ENCODE results near the gene COX6A1.
"Not testable (repeated sequence)": the region's sequence is repeated elsewhere in the genome, so short reads cannot be mapped to it uniquely, and the experiment has no call there.

COX6A1 gene

DNA sequence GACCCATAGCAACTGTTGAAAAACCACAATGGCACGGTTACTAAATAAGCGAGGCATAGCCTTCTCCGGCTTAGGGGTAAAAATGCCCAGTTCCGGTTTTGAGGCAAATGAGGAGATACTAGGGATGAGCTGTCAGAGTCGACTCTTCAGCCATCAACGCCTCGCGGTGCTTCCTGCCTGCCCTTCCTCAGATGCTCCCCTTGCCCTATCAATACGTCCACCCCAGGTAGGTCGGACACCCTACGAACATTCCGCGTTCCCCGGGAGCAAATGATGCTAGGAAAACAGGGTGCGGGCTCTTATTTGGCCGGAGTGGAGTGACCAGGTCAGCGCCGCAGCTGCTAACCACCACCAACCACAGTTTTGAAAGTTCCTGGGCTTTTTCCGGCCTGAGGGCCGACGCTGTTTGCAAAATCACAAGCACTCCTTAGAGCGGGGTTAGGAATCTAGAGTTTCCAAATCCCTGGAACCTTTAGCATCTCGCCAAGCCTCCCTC, 30.5 kb downstream of the COX6A1 start:
- no peak for DNase-seq (ENCODE audit: low read depth)

DNA sequence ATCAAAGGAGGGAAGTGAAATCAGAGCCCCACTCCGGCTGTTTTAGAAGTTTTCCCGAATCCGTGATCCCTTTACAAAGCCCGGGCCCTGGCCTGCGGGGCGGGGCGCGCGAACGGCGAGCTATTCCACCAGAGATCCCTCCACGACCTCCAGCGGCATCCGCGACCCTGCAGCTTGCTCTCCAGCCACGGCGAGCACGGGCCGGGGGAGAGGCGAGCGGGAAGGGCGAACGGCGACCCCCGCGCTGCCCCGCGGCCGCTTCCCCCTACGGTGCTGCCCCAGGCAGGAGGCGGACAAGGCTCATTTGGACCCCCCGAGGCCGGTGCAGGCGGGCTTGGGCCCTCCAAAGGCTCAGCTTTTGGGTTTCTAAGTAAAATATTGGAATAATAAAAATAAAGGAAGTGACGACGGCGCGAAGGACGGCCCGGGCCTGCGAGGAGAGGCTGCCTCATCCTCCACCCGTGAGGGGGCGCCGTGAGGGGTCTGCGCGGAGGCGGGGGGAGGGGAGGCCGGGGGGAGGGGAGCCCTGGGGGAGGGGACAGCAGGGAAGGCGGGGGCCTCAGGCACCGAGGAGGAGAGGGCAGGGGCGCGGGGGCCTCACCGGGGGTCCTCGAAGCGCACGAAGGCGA, 31.0 kb downstream of the COX6A1 start:
- peak; percentile 34 for DNase-seq (ENCODE audit: low read depth)

DNA sequence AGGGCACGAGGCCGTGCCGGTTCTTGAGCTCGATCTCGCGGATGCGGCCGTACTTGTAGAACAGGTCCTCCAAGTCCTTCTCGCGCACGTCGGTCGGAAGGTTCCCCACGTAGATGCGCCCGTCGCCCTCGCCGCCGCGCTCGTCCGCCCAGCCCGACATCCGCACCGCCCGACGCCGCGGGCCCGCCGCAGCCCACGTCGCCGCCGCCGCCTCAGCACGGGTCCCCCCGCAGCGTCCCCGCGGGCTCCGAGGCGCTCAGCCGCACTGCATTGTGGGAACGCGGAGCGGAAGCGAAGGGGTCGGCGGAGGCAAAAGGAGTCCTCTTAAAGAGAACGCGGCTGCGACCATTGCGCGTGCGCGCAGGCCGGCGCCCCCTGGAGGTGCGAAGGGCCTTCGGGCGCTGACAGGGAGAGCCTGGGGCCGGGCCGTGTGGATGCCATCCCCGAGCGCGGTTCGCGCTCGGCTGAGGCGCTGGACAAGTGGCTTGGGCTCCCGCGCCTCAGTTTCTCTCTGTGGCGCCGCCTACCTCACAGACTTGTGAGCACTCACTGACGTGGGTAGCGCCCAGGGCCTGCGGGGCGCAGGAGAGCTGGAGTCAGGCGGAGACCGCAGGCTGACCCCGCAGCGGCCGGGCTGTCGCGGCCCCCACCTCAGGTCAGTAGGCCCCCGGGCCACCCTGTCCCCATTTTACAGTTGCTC, 31.7 kb downstream of the COX6A1 start, which contains the start of gene SRSF9:
Gene SRSF9 (minus strand): TSS at position 299 of the 700 bp plus-strand sequence. CDS start 139 bp downstream, at position 160.
- peak; percentile 96 for DNase-seq (ENCODE audit: low read depth)

DNA sequence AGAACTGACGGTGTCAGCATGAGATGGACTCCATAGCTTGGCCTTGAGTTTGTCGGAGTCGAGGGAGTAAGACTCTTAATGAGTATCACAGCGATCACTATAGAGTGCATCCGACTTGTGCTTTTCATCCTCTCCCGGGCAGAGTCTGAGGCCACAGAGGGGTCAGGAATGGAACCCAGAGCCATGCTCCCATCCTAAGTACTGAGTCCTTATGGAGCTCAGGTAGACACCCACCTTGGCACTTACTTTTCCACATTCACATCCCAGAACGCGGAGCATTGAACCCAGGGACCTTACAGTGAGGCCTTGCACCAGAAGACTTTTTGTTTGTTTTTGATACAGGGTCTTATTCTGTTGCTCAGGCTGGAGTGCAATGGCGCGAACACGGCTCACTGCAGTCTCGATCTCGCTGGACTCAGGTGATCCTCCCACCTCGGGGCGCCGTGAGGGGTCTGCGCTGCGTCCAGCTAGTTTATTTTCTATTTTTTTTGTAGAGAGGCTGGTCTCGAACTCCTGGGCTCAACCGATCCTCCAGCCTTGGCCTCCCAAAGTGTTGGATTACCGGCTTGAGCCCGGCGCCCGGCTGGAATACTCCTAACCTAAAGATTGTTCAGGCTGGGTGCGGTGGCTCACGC, 32.4 kb downstream of the COX6A1 start:
- DNase-seq (ENCODE audit: low read depth), result no peak

DNA sequence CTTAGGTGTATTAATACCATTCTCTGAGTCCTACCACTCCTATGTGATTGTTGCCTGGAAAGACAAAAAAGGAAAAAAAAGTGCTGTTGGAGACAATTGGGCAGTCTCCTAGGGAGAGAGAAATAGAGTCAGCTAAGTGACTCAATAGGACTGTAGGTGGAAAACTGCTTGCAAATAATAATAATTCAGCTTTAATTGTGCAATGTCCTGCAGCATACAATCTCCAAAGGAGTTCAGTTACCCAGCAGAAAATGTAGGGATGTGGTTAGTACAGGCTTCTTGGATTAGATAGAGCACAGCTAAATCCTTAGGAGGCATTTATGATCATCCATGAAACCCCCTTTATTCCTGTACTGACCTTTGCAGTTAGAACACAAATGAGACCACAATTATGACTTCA, 34.6 kb downstream of the COX6A1 start:
- no peak for DNase-seq (ENCODE audit: low read depth)

DNA sequence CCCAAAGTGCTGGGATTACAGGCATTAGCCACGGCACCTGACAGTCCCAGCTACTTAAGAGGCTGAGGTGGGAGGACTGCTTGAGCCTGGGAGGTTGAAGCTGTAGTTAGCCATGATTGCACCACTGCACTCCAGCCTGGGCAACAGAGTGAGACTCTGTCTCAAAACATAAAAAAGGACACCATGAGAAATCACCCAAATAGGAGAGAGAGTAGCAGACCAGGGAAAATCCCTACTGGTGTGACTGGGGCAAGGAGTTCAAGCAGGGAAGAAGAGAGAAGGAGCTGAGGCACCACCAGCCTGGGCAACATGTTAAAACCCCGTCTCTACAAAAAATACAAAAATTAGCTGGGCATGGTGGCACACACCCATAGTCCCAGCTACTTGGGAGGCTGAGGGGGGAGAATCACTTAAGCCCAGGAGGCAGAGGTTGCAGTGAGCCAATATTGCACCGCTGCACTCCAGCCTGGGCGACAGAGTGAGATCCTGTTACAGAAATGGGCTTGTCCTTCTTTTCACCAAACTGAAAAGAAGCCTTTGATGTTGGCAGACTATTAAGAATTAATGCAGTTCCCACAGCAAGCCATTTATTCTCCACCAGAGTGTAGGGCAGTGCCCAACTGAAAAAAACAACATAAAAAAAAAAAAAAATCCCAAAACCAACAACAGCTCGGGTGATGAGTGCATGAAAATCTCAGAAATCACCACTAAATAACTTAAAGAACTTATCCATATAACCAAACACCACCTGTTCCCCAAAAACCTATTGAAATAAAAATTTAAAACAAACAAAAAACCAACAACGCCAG, 36.1 kb downstream of the COX6A1 start:
- DNase-seq (ENCODE audit: low read depth), result no peak

DNA sequence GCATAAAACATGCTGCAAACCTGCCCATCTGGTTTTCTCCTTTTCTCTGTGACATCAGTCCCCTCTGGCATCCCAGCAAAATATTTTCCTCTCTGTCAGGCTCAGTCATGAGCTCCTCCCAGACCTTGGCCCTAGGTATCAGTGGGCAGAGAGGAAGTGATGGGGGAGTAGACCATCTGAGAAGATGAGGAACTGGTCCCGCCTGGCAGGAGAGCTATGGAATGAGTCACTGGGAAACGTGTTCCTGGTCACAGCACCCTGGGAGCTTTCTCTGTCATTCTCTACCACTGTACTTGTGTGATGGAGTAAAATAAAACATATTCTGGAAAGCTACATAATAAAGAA, 36.7 kb downstream of the COX6A1 start:
- DNase-seq (ENCODE audit: low read depth), result no peak

DNA sequence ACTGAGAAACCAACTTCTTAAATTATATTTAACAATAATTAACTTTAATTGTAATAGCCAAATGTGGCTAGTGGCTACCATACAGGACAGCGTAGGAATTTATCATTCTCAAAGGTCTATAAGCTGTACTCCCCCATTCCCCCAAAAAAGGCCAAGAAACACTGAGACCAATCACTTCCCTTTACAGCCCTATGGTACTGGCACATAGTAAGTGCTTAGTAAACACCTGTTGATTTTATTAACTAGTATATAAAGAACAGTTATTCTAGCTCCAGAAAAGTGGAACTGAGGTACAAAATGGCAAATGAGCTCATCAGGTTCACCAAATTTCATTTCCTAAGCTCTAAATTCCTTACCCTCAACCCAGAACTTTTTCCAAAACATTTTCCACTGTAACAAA, 37.7 kb downstream of the COX6A1 start:
- no peak for DNase-seq (ENCODE audit: low read depth)

DNA sequence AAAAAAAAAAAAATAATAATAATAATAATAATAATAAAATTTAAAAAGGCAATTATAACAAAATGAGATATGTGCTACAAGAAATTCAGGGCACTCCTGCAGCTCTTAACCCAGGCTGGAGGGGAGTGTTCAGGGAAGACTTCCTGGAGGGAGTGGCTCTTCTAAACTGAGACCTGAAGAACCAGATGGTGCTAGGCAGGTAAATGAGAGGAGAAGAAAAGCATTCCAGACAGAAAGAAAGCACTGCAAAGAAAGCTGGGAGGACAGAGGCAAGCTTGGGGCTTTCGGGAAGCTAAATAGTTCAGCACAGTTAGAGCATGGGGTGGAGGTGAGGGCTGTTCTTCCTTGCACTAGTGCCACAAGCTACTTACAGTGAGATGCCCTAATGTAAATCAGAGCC, 41.5 kb downstream of the COX6A1 start:
- no peak for DNase-seq (ENCODE audit: low read depth)

DNA sequence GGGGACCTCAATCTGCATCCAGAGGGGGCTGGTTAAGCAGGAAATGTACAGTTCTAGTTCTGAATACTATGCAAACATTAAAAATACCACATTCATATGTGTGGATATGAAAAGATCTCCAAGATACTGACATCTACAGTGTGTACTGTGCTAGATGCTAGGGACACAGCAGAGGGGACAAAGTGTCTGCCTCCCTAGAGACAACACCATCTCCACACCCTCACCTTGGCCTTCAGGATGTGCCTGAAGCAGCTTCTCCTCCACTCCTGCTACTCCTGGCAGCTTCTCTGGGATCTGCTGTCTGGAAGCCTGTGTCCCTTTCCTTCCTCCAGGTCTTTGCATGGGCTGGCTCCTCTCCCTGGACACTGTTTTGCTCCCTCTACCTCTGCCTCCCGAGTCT, 42.3 kb downstream of the COX6A1 start:
- no peak for DNase-seq (ENCODE audit: low read depth)

DNA sequence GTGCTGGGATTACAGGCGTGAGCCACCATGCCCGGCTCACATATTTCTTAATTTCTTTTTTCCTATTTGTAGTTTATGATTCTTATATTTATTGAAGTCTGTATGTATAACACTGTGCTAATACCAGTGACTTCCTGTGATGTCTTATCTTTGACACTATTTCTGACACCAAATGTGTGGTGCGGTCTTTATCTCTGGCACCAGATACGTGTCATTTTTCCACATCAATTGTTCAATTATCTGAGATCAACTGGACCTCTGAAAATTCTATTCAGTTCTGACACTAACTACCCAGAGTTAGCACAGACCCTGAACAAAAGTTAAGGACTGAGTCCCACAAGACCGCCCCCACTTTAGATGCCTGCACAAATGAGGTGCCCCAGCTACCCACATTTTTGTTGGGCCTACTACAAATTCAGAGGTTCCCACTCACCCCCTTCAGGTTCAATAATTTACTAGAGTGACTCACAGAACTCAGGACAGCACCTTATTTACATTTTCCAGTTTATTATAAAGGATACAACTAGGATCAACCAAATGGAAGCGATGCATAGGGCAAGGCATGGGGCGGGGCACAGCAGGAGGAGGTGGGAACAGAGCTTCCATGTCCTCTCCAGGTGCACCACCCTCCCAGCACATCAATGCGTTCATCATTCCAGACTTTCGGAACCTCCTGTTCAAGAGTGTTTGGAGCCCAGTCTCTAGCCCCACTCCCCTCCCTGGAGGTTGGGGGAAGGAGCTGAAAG, 43.3 kb downstream of the COX6A1 start:
- no peak for DNase-seq (ENCODE audit: low read depth)

DNA sequence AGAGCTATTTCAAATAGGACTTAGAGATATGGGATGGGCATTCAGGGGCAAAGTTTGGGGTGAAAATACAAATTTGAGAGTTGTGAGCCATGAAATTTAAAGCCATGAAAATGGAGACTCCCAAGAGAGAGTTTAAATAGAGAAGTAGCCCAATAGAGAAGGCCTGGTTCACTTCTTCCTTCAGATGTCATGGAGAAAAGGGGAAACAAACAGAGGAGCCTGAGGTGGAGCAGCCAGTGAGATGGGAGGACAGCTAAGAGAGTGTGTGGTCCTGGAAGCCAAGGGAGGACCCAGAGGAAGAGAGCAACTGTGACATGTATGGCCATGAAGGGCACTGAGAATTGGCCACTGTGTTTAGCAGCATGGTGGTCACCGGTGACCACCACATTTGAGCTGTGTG, 45.7 kb downstream of the COX6A1 start:
- DNase-seq (ENCODE audit: low read depth), result no peak

DNA sequence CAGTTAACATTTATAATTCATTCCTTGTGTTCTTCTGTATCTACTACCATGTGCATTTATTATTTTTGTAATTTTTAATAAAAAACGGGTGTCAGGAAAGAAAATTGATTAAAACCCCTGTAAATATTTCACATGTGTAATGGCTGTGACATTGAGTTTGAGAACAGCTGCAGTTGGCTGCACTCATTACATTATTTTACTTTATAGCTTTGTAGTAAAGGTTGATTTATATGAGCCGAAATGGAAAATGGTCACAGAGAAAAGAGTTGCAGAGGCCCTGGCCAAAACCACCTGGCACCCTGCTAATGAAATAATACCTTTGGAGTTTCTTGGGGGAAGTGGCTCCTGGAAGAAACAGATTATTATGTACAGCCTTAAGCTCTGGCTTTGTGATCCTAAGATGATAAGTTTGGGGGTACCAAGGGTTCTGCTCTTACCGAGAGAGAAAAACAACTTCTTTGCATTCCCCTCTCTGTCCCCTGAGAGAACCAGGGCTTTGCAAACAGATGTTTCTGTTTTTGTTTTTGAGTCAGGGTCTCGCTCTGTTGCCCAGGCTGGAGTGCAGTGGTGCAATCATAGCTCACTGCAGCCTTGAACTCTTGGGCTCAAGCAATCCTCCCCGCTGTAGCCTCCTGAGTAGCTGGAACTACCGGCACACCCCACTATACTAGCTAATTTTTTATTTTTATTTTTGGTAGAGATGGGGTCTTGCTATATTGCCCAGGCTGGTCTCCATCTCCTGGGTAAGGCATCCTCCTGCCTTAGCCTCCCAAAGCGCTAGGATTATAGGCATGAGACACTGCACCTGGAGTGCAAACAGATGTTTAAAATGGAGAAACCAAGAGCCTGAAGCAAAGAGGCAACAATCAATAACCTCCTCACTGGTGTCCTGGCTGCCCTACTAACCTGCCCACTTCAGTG, 48.3 kb downstream of the COX6A1 start:
- DNase-seq (ENCODE audit: low read depth), result no peak

DNA sequence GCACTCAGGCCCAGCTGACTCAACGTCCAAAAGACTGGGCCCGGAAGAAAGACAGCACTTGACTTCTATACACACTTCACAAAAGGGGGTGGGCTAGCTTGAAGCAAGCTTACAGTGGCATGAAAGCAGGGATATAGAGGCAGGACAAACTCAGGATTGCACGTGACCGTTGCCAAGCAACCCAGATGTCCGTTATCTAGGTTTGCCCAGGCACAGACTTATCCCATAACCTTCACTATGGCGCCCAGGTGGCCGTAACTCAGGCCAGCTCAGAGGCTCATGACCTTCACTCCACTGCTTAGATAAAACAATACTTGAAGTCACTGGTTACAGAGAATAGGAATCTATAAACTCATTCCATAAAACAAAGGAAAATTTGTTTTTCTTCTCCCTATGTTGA, 49.6 kb downstream of the COX6A1 start:
- DNase-seq (ENCODE audit: low read depth), result not testable (repeated sequence)

DNA sequence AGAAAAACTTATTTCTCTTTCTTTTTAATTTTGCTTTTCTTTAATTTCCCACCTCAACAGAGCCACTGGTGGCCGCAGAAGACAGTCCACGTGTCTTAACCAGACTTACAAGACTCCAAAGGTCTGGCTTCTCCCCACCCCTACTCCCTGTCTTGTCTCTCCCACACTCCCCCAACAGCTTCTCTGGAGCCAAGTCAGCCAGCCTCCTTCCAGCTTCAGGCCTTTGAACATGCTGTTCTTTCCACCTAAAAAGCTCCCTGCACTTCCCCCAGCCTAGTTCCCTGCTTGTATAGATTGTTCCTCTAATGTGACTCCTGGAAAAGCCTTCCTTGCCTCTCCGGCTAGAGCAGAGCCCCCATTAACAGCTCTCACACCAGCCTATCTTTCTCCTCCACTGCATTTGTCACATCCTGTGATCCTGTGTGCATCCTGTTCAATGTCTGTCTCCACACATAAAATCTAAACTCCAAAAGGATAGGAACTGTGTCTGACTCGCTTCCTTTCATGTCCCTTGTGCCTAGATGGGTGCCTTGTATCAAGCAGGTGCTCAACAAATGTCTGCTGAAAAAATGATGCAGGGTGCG, 50.2 kb downstream of the COX6A1 start:
- no peak for DNase-seq (ENCODE audit: low read depth)

DNA sequence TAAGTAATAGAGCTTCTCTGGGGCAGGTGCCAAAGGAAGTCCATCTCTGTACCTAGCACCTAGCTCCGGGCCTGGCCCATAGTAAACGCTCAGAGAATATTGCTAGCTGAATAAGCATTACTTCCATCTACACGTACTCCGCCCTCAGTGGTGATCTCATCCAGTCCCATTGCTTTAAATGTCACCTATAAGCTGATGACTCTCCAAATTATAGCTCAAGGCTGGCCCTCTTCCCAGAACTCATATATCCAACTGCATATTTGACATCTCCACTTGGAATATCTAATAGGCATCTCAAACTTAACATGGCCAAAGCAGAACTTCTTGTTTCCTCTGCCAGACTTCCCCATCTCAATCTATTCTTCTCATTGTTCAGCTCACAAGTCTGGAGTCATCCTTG, 51.1 kb downstream of the COX6A1 start:
- DNase-seq (ENCODE audit: low read depth), result no peak

DNA sequence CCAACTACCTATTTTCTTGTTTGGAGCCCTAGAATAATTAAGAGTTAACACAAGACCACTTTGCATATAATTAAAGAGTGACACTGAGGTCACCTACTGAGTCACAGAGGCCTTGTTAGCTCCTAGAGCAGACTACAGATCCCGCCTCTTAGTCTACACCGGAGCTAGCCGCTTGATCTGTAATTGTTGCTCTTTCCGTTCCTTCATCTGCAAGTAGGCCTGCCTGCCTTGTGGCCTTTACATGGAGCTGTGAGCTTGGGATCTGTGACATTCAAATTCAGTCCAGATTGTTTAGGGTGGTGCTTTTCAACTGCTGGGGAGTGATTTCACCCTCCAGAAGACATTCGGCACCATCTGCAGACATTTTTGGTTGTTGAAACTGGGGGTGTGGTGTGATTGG, 52.4 kb downstream of the COX6A1 start:
- no peak for DNase-seq (ENCODE audit: low read depth)

Data from stimulated activated CD8-positive, alpha-beta memory T cell treated with anti-CD3 and anti-CD28 coated beads, Interleukin-4, amount 100 ng/mL, for 24 hours (primary cell).